Measurements from ENCODE around the gene FLVCR2.

GRCh38 chr14:75562489-75562888 is 15.9 kb upstream of the FLVCR2 start:
- no peak for TF ChIP-seq FOXP1 (CRISPR knock-in tag; IDR thresholded peaks at IDR 0.05; ENCODE audit: borderline replicate concordance)
- no peak for TF ChIP-seq CTCF (IDR thresholded peaks at IDR 0.05)
- no peak for TF ChIP-seq MYBL2 (CRISPR knock-in tag; IDR thresholded peaks at IDR 0.05)
